ENCODE data around the gene PODXL.

DNA sequence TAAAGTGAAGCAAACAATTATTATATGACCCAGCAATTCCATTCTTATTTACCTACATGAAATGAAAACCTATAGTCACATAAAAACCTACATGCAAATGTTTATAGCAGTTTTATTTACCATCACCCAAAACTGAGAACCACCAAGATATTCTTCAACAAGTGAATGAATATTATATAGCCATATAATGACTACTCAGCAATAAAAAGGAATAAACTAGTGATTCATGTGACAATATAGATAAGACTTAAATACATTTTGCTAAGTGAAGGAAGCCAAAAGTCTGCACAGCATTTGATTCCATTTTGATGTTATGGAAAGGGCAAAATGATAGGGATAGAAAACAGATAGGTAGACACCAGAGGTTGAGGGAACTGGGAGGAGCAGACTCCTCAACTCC is 31.7 kb downstream of the PODXL start:
- TF ChIP-seq CTCF (IDR thresholded peaks at IDR 0.05; ENCODE audit: poor library complexity) (no peak), EZH2phosphoT487 (IDR thresholded peaks at IDR 0.05; ENCODE audit: low read depth, severe bottlenecking, unreplicated experiment) (no peak), EZH2 (IDR thresholded peaks at IDR 0.05; ENCODE audit: borderline replicate concordance) (no peak)
